ENCODE data around the gene SHROOM3.

The SHROOM3 gene

DNA sequence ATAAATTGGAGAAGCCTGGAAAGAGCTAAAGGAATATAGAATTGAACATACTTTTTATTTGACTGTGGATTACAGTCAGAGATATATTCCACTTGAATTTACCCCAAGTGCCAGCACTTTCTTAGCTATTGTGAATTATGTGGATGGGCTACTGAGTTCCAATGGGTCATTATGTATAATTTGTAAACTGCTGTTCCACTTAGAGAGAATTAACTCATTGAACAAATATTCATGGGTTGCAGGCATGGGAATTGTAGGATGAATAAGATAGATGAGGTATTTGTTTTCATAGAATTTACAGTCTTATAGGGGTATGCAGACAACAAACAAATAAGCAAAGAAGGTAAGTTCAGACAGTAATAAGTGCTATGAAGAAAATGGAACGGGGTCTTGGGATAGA lies 195.7 kb downstream of the SHROOM3 start:
- DNase-seq: no peak

DNA sequence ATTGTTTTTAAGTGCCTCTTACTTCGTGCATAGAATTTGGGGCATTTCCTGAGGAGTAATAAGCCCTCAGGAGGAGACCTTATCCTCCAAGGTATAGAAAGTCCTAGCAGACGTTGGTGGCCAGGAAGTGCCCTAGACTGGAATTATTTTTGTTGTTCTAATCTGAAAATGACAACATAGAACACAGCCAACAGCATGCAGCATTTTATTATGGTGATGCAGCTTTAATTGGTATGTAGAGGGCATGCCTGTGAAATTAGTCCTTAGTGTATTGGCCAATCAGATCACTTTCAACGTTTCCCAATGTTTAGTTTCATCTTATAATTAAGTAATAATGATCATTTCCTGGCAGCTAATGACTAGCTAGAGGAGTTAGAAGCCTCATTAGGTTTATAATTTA lies 199.2 kb downstream of the SHROOM3 start:
- no peak for DNase-seq

DNA sequence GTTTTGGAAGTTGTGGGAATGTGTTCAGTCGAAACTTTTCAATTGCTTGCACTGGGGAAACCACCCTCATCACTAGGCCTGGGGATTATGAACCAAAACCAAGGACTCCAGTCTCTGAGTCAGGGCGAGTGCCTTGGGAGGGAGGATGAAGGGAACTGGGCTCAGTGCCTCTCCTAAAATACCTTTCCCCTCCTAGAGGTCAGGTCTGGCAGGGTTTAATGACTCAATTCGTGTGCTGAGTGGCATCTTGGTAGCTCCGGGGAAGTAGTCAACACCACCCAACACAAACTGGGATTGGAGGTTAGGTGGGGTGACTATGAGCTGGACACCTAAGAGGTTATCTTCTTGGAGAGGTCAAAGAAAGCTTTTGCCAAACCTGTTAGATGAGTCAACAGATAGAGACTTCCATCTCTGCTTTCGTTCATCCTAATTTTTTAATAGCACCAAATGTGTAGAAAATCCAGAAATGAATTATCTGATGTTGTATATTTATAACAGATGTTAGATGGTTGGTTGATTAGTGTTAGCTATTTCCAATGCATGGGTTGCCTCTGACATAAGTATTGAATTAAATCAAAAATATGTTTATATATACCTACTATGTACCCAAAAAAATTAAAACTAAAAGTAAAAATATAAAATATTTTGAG lies 202.8 kb downstream of the SHROOM3 start:
- no peak for DNase-seq

DNA sequence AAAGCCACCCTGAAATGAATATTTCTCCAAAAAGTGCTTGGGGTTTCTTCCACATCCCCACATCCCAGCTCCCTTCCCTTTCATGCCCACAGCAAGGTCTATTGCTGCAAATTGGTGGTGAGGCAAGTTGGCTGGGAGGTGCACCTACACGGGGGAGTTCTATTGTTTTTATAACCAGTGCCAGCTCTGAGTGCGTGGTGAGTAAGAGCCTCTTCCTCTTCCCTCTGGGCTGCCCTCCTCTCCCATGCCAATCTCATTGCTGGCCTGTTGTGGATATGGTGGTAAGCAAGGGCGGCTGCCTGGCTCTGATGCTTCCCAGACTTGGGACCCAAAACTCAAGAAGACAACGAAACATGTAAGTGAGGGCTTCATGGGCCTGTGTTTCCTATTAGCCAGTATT lies 204.3 kb downstream of the SHROOM3 start:
- no peak for DNase-seq

DNA sequence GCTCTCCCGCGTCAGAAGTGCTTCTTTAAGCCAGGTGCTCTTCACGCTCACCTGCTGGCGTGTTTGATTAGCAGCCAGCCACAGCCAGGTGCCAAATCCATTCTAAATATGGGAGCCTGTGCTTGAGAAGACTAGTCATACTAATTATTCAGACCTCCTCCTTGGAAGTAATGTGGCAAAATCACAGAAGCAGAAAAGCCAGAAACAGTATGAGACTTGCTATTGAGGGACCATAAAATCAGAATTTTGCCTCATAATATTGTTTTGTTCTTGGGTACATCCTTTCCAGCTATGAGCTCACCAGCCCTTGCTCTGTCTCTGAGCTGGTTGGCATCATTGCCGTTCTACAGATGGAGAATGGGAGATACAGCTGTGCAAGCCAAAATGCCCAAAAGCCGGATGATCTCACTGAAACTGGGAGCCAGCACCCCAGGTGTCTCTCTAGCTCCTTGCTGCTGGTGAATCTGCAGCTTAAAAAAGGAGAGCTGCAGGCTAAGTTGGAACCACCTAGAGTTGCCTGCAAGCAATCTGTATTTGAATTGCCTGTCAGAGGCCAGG lies 205.4 kb downstream of the SHROOM3 start:
- DNase-seq: no peak

DNA sequence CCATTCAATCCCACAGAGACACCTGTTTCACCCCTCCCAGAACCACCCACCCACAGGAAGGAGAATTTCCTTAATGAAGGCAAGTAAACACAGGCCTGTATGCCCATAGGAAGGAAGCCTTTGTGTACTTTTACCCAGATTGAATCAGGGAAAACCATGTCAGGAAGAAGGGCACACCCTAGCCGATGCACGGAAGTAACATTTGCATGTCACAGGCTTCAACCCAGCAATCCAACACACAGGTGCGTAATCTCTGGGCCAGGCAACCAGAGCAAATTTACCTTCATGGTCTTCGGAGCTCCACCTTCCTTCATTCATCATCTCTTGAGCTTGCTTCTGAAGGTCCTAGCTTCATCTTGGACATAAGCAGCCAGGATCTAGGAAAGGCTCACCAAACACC lies 206.3 kb downstream of the SHROOM3 start:
- DNase-seq: no peak

DNA sequence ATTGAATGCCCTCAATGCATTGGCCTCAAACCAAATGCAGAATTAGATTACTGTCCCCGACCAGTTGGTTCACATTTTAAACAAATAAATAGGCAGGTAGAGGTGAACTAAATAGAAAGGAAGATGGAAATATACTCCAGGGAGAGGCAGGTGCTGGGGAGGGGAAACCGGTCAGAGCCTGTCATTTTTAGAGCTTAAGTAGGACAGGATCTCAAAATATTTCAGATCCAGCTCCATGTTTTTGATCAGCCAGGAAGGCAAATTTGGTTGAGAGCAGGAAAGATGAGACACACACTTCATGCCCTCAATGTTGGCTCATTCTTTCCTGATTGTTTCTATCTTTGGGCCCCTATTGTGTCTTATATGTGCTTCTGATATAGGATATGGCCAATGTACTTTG lies 206.7 kb downstream of the SHROOM3 start:
- DNase-seq: no peak

DNA sequence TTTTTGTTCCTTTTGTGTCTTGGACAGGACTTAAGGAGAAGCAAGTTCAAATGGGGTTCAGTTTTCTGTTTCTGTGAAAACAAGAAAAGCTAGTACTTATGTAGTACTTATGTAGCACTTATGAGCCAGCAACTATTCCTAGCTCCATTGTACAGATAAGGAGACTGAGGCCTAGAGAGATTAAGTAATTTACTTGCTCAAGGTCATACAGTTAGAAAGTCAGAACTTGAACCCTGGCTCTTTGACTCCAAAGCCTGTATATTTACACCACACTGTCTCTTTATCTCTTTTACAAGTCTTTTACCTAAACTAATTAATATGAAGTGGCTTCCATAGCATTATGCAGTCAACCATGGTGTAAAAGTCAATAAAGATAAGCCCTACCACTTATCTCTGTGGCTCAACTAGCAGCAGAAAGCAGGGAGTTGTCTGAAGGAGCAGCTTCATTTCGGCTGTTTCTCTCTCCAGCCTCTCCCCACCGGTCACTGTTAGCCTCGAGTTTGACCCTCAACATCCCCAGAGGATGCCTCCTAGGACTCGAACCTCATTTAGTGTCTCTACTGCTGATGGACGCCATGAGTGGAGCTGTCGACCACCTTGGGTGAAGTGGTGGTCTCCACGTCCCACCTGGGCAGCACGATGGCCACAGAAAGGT lies 209.9 kb downstream of the SHROOM3 start:
- DNase-seq: no peak

DNA sequence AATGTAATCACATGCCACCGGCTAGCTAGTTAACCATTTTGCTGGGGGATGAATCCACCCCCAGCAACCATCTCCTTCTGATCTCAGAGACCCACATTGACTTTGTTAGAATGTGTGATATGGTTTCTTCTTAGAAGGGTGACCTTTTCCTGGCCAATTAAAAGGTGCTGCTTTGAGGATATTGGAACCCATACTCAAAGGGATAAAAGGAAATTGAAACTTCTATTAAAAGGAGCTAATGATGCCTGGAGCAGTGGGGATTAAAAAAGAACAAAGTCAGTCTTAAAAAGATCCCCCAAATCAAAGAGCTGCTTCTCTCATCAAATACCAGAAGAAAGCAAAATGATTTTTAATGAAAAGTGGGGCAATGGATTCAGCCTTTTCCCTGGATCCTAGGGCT lies 214.1 kb downstream of the SHROOM3 start:
- DNase-seq: no peak

DNA sequence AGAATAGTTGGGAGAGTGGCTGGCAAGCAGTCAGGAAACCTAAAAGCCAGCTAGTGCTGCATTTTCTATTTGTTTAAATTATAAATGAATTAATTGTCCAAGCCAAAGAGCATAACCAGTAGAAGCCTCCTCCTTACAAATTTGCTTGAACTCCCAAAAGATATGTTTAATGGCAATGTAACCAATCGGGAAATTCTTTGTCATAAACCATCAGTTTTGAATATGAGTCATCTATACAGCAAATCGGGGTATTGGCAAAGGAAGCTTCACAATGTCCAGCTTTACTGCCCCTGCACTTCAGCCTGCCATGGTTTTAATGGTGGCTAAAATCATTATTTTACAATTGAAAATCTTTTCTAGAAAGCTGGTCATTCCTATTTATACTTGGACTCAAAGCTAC lies 216.6 kb downstream of the SHROOM3 start:
- no peak for DNase-seq

DNA sequence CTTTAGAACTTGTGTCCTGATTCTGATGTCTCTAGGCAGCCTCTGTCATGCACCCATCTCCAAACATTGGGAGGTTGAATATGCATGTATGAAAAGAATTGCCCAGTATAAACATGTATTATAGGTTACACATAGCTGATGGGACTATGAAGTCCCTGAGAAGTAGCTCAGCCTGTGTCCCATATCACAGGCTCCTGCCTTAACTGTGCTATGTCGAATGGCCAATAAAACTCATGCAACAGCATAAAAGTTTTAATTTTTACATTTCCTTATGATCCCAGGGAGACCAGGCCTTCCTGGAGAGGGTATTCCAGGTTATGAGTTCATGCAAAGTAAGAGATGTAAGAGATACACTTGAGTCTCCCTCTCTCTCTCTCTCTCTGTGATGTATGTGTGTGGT lies 217.4 kb downstream of the SHROOM3 start:
- DNase-seq: no peak

DNA sequence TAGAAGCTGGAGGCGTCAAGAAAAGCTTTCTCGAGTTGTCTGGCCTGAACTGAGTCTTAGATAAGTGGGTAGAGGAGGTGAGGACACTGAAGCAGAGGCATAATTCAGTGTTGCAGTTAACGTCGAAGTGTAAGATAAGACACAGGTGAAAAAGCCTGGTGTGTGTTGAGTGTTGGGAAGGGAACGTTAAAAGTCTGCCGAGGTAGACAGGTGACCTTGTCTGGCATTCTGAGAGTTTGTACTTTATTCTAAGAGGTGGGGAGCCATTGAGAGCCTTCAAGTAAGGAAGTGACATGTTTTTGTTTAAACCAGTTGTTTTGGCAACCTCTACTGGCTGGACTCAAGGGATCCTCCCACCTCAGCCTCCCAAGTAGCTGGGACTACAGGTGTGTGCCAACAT lies 219.1 kb downstream of the SHROOM3 start:
- no peak for DNase-seq

DNA sequence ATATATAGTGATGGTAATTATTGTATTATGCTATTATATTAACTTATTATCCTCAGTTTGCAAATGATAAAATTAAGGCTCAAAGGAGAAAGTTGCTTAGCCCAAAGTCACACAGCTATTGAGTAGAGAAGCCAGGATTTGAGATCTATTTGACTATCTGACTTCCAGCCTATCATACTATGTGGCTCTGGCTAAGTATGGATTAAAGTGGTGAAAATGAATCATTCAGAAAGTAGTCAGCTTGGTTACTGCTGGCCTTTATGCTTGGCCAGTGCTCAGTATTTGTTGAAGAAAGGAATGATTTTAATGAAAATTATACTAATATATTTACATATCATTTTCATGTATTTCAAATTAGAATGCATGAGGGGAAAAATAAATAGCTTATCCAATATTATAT lies 219.8 kb downstream of the SHROOM3 start:
- no peak for DNase-seq

DNA sequence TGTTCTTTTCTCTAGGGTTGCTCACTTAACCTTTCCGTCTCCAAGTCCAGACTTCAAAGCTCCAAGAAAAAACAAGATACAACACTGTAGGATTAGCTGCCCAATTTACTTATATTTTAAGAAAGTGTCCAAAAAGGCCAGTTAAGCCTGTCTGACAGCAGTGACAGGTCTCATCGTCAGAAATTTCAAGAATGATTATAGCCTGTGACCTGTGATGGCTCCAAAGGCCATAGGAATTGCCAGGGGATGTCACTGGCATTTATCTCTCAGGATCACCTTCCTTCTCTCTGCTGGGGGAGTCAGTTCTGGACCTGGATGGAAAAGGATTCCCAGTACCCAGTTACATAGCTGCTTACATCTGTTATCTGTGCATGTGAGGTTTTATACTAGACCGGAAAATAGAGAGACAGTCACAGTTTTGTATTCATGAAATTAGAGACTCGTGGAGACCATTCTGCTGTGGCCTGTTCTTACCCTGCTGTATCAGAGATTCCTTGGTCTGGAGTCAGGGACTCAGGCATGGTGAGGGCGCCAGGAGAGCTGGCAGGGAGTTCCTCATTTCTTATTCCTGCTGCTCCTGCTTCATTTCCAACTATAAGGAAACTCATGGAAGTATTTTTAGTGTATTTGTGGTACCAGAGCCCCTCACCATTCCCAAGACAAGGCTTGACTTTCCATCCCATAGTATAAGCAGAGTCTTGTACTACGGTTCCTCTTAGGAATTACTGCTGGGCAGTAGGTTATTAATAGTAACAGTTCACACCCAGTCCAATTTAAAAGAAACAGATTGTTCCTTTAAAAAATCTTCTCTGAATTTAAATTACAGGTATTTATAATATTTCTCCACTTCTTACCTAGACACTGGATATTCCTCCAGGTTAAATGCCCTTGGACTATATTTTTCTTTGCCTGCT lies 220.8 kb downstream of the SHROOM3 start:
- no peak for DNase-seq

DNA sequence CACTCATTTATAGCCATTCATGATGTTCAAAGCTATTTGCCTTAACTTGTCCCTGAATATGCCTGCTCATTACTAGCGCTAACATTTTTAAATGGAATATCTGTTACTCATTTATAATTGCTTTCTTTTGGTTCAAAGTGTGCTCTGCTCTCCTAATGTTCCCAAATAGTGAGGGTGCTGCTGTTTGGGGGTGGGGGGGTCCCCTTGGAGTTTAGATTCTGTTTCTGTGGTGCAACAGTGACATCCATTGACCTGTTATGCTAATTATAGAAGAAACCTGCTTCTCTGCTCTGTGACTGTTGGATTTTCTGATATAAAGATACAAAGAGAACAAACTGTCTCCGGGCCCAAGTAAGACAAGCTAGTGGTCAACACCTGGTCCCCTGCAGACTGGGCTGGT lies 222.4 kb downstream of the SHROOM3 start:
- no peak for DNase-seq

DNA sequence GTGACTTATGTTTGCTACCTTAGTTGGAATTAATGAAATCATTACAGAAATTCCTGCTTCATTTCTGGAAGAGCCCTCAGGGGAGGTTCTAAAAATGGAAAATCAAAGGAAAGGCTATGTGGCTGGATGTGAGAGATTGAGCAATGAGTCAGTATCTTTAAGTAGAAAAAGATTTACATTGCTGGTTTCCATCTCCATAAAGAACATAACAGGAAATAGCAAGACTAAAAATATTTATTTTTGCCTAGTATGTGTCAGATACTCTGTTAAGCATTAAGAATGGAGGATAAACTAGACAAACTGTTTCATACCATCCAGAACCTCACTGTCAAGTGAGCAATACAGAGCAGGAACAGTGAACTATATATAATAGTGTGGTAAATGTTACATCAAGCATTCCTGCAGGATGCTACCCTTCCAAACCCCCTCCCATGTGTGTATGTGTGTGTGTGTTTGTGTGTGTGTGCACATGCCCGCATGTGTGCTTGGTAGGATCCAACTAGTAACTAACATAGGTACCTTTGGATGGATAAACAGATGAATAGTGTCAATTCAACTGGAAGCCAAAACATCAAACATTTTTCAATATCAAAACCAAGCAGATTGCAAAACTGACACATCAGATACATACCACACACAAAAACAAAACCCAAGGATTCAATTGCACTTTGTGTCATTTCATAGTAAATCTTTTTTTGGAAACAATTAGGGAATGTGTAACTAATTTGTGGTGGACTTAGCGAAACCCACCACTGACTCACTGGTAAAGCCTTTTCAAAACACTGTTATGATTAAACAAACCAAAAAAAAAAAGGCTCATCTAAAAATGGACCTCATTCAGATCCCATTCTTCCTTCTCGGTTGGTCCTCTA lies 223.4 kb downstream of the SHROOM3 start:
- DNase-seq: no peak

DNA sequence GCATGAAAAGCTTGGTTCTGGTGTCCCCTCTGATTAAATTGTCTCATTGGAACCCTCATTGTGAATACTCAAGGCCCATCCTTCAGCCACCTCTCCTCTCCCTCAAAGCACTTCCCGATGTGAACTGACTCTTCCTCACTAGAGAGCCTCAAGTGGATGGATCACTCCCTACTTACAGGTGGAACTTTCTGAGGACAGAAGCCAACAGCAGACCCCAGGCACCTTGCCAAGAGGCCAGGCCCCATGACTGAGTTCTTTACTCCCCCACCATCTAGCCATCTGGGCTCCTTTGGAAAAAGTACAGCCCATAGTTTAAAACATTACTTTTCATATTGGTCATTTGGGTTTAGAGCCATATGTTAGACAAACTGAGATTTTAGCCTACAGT lies 224.1 kb downstream of the SHROOM3 start:
- DNase-seq: no peak

DNA sequence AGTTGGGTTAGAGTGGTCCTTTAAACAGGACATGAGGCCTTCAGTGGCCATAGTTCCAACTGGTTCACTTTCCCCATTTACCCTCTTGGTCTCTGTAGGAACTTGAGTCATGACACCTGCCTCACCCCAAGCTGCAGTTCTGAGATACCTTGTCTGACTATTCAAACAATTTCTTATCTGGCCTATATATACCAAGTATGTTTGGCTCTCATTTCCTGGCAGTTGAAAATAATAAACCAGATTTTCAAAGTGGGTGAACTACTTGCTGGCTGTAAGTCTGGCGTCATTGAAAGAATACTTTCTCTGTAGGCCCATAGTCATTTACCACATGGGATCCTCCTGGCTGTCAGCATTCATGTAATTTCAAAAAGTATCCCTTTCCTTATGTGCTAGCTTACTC lies 228.8 kb downstream of the SHROOM3 start:
- no peak for DNase-seq

DNA sequence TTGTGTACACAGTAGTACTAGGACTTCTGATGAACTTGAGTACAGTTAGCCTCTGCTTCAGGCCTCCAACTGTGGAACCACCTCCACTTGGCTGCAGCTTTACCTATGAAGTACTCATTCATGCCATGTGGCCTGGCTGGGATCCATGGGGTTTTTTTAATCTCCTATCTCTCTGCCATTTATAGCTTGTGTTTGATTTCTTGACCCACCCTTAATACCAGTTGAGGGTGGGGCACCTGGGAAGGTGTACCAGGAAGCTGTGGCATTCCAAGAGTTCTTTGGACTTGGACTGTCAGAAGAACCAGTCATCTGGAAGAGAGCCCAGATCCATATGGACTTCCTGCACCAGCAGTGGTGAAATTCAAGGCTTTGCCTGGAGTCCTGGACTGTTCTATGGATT lies 230.1 kb downstream of the SHROOM3 start:
- no peak for DNase-seq

DNA sequence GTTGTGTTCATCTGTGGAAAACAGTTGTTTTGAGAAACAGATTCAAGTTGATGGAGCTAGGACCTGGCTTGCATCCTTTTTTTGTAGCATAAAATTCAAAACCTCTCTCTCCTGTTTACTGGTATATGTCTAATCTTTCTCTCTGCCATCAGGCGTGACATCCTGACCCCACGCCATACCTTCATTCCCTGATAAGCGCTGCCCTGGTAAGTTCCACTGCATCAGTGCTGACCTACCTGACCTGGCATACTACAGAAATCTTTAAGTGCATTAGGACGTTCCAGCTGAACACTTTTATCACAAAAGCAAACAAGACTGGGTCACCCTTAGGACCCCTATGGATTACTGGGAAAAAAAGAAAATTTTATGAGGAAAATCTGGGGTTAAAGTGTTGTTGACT lies 230.7 kb downstream of the SHROOM3 start:
- no peak for DNase-seq

DNA sequence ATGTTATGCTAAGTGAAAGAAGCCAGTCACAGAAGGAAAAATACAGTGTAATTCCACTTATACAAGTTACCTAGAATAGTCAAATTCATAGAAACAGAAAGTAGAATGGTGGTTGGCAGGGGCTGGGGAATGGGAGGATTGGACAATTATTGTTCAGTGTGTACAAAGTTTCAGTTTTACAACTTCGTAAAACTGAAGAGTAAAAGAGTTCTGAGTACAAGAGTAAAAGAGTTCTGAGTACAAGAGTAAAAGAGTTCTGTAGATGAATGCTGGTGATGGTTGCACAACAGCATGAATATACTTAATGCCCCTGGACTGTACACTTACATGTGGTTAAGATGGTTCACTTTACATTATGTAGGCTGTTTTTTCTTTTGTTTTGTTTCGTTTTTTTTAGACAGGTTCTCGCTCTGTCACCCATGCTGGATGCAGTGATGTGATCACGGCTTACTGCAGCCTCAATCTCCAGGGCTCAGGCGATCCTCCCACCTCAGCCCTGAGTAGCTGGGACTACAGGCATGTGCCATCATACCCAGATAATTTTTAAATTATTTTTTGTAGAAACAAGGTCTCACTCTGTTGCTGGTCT lies 232.0 kb downstream of the SHROOM3 start:
- no peak for DNase-seq

DNA sequence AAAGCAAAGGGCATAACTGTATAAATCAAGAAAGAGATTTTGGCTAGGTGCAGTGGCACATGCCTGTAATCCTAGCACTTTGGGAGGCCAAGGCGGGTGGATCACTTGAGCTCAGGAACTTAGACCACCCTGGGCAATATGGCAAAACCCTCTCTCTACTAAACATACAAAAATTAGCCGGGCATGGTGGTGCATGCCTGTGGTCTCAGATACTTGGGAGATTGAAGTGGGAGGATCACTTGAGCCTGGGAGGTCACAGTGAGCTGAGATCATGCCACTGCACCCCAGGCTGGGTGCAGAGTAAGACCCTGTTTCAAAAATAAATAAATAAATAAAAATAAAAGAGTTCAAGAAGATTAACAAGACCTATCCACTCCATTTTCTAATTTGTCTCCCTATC lies 235.6 kb downstream of the SHROOM3 start:
- no peak for DNase-seq

Measured in stimulated activated CD4-positive, alpha-beta T cell treated with anti-CD3 and anti-CD28 coated beads, Interleukin-1b, Interleukin-23, amount 100 ng/mL, for 48 hours (primary cell).